Fibroblast of mammary gland (primary cell): ENCODE measurements around the gene MIEF1.

Experiments
- DNase-seq: peaks from one replicate; pipeline ENCODE4 v3.0.0-alpha.2; 2010; ENCODE audit warnings: low read depth
- H3K4me3 ChIP-seq: 2 replicates; pipeline ENCODE4 v1.5.1; 2011; ENCODE audit warnings: low read depth, mild to moderate bottlenecking, low read length, moderate library complexity; ENCODE audit not compliant: control insufficient read depth
- CTCF ChIP-seq: conservative IDR thresholded peaks from 2 replicates; pipeline ENCODE4 v1.5.1; 2011; ENCODE audit warnings: low read depth, low read length, inconsistent platforms; ENCODE audit not compliant: control insufficient read depth, insufficient read depth

MIEF1 gene

GRCh38 chr22:39558254-39558727, 56.2 kb downstream of the MIEF1 start:
- H3K4me3 ChIP-seq, result no peak overlapping the region
- no peak for TF ChIP-seq CTCF
- no peak for DNase-seq

GRCh38 chr22:39558950-39559349, 56.9 kb downstream of the MIEF1 start:
- DNase-seq, result no peak
- TF ChIP-seq CTCF, result no peak
- no peak overlapping the region for H3K4me3 ChIP-seq

GRCh38 chr22:39559456-39560105, 57.5 kb downstream of the MIEF1 start:
- TF ChIP-seq CTCF, result peak; percentile 41
- no peak for DNase-seq

DNA sequence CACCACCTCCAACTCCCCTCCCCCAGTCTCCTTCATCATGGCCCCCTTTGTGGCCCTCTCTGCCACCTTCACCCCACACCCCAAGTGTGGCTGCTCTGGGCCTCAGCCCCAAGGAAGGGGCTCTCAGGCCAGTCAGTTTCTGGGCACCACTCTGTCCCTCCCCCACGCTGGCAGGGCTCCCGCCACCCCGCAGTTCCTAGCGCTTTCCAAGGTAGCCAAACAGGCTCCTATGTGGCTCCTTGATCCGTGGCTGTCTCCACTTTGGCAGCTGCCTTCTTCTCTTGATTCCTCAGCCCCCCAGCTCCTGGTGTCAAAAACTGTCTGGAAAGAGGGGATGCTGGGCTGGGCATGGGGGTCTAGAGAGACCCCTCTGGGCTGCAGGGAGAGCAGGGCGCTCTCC, 58.0 kb downstream of the MIEF1 start:
- H3K4me3 ChIP-seq, result no peak overlapping the region
- no peak for DNase-seq
- no peak for TF ChIP-seq CTCF

More at GRCh38 chr22:39559456-39560105, 57.5 kb downstream of the MIEF1 start:
- H3K4me3 ChIP-seq, result no peak overlapping the region

- DNase-seq, result no peak
- no peak for TF ChIP-seq CTCF
- no peak overlapping the region for H3K4me3 ChIP-seq
Observed at GRCh38 chr22:39562839-39563489, 60.9 kb downstream of the MIEF1 start.

DNA sequence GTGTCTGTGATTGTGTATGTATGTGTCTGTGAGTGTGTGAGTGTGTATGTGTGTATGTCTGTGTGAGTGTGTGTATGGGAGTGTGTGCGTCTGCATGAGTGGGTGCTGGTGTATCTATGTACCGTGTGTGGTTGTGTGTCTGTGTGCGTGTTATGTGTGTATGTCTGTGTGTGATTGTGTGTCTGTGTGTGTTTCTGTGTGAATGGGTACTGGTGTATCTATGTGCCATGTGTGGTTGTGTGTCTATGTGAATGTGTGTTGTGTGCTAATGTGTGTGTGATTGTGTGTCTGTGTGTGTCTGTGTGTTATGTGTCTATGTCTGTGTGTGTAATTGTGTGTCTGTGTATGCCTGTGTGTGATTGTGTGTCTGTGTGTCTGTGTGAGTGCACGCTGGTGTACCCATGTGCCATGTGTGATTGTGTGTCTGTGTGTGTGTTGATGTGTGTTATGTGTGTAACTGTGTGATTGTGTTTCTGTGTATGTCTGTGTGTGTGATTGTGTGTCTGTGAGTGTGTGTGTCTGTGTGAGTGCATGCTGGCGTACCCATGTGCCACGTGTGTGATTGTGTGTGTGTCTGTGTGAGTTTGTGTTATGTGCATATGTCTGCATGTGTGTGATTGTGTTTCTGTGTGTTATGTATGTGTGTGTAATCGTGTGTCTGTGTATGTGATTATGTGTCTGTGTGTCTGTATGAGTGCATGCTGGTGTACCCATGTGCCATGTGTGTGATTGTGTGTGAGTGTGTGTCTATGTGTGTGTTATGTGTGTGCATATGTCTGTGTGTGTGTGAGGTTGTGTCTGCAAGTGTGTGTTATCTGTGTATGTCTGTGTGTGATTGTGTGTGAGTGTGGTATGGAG, 61.7 kb downstream of the MIEF1 start:
- TF ChIP-seq CTCF, result no peak
- no peak overlapping the region for H3K4me3 ChIP-seq
- DNase-seq, result no peak
